Keratinocyte (primary cell): ENCODE measurements around the gene PLS3. TPM values are rescaled to one million over a fixed set of nuclear protein-coding genes. Genes with fewer than 3 reads are reported as not detected.

Experiments
- DNase-seq: peaks from one replicate; pipeline ENCODE4 v3.0.0-alpha.2; 2011; ENCODE audit warnings: low read depth, missing footprints, low spot score
- FAIRE-seq: peaks from 2 replicates; lab custom pipeline; 2011; peaks lifted over from hg19 to GRCh38; lab: Jason Lieb, UNC
- H2AFZ ChIP-seq: 2 replicates; pipeline ENCODE4 v1.6.0; 2012; ENCODE audit warnings: low read length, control low read depth, inconsistent platforms; ENCODE audit not compliant: control insufficient read depth
- H3K27ac ChIP-seq: 2 replicates; pipeline ENCODE4 v1.5.1; 2011; ENCODE audit warnings: low read length; ENCODE audit not compliant: control insufficient read depth, insufficient read depth
- H3K27me3 ChIP-seq: 3 replicates; pipeline ENCODE4 v1.6.0; 2011; ENCODE audit warnings: low read length; ENCODE audit not compliant: control insufficient read depth, insufficient read depth; ENCODE audit errors: extremely low read depth
- H3K36me3 ChIP-seq, 2 experiments: 2 replicates in 1 of 2; 3 replicates in 1 of 2; pipeline ENCODE4 v1.5.1; 2011; ENCODE audit warnings: low read length in 2 of 2, mild to moderate bottlenecking in 1 of 2; ENCODE audit not compliant: control insufficient read depth in 2 of 2, insufficient read depth in 2 of 2; ENCODE audit errors: extremely low read depth in 1 of 2
- H3K4me1 ChIP-seq: 3 replicates; pipeline ENCODE4 v1.5.1; 2011; ENCODE audit warnings: low read length; ENCODE audit not compliant: control insufficient read depth, insufficient read depth; ENCODE audit errors: extremely low read depth
- H3K4me2 ChIP-seq: 3 replicates; pipeline ENCODE4 v1.6.0; 2011; ENCODE audit warnings: low read depth, low read length; ENCODE audit not compliant: control insufficient read depth, insufficient read depth; ENCODE audit errors: extremely low read depth
- H3K4me3 ChIP-seq, 3 experiments: fragments of 200-600 bp in 1 of 3; sonication (generic) in 1 of 3; 2 replicates in 2 of 3; 3 replicates in 1 of 3; pipeline ENCODE4 v1.5.1; 2011 to 2016; ENCODE audit warnings: low read length in 3 of 3, mild to moderate bottlenecking in 3 of 3, control low read depth in 2 of 3, inconsistent platforms in 1 of 3, low read depth in 1 of 3, mixed read lengths in 1 of 3, mixed run types in 1 of 3, moderate library complexity in 1 of 3; ENCODE audit not compliant: control insufficient read depth in 2 of 3, insufficient read depth in 2 of 3; ENCODE audit errors: extremely low read depth in 1 of 3
- H3K79me2 ChIP-seq: 2 replicates; pipeline ENCODE4 v1.6.0; 2012; ENCODE audit warnings: low read length; ENCODE audit not compliant: control insufficient read depth, insufficient read depth
- H3K9ac ChIP-seq: 3 replicates; pipeline ENCODE4 v1.6.0; 2011; ENCODE audit warnings: low read length; ENCODE audit not compliant: control insufficient read depth, insufficient read depth; ENCODE audit errors: extremely low read depth
- H3K9me1 ChIP-seq: 3 replicates; pipeline ENCODE4 v1.6.0; 2011; ENCODE audit warnings: low read length; ENCODE audit not compliant: control insufficient read depth, insufficient read depth; ENCODE audit errors: extremely low read depth
- H3K9me3 ChIP-seq: 2 replicates; pipeline ENCODE4 v1.5.1; 2012; ENCODE audit warnings: low read depth, low read length; ENCODE audit not compliant: control insufficient read depth
- H4K20me1 ChIP-seq: 3 replicates; pipeline ENCODE4 v1.6.0; 2011; ENCODE audit warnings: low read length; ENCODE audit not compliant: control insufficient read depth, insufficient read depth; ENCODE audit errors: extremely low read depth
- CTCF ChIP-seq, 3 experiments: IDR thresholded peaks in 1 of 3; conservative IDR thresholded peaks in 1 of 3; optimal IDR thresholded peaks in 1 of 3; 2 replicates in 2 of 3; 3 replicates in 1 of 3; pipeline versions ENCODE3 to v1.5.1; 2011; ENCODE audit warnings: low read length in 3 of 3, mild to moderate bottlenecking in 3 of 3, moderate library complexity in 2 of 3, control low read depth in 1 of 3, inconsistent platforms in 1 of 3; ENCODE audit not compliant: insufficient read depth in 2 of 3; ENCODE audit errors: extremely low read depth in 1 of 3
- EZH2 ChIP-seq: IDR thresholded peaks from one replicate; pipeline ENCODE4 v1.6.1; 2012; ENCODE audit warnings: inconsistent platforms, mild to moderate bottlenecking, low read length, moderate library complexity
- dilution Hi-C: fragments of 300-500 bp; cut with MboI; formaldehyde crosslinking; loops from one replicate; pipeline ENCODE4 v1.7.0; 2020; ENCODE audit warnings: low sequenced_read_pairs; ENCODE audit not compliant: extremely low pct_ligation_motif_present
- polyA plus RNA-seq, 5 experiments: library from polyadenylated mRNA; depleted of rRNA in 3 of 5; stranded (reverse) in 3 of 5; stranded (forward) in 1 of 5; unstranded in 1 of 5; fragments of >200 nt; gene quantifications; 1 replicate in 1 of 5; 2 replicates in 3 of 5; 3 replicates in 1 of 5; pipeline versions ENCODE4 v1.2.1 to v1.2.3, GENCODE V29; 2011 to 2012; ENCODE audit warnings: missing spikeins in 2 of 5, low read depth in 1 of 5, low replicate concordance in 1 of 5

The PLS3 gene
- polyA plus RNA-seq, 1 donor (not counting 4 experiments of a cell fraction or from before 2014, with no cell fraction given), result 457 TPM

GRCh38 chrX:115639334-115639880 lies 78.4 kb downstream of the PLS3 start:
- H3K79me2 ChIP-seq, result no peaks in the 10 kb centered on the region
- H3K9ac ChIP-seq, result no peak overlapping the region
- H3K4me1 ChIP-seq, result no peaks in the 10 kb centered on the region
- no peak overlapping the region for H3K27ac ChIP-seq
- no peaks in the 10 kb centered on the region for H4K20me1 ChIP-seq
- peaks cover 3% of the 10 kb centered on the region for H3K27me3 ChIP-seq
- no peaks in the 10 kb centered on the region for H3K9me1 ChIP-seq
- dilution Hi-C loops, result no loop called here
- no peak overlapping the region for H3K4me2 ChIP-seq
- no peak overlapping the region for H2AFZ ChIP-seq
- H3K9me3 ChIP-seq, result no peaks in the 10 kb centered on the region
- DNase-seq (no peak), FAIRE-seq (no peak)
- H3K4me3 ChIP-seq, result no peak overlapping the region
- no peak for TF ChIP-seq CTCF (optimal IDR thresholded peaks at IDR 0.05 in 1 of 3, IDR thresholded peaks at IDR 0.05 in 1 of 3, conservative IDR thresholded peaks at IDR 0.05 in 1 of 3; ENCODE audit: extremely low read depth in 1 of 3, insufficient read depth in 2 of 3, low read length in 3 of 3)
- H3K36me3 ChIP-seq, result peaks cover 2 to 29% of the 10 kb centered on the region in 2 experiments

DNA sequence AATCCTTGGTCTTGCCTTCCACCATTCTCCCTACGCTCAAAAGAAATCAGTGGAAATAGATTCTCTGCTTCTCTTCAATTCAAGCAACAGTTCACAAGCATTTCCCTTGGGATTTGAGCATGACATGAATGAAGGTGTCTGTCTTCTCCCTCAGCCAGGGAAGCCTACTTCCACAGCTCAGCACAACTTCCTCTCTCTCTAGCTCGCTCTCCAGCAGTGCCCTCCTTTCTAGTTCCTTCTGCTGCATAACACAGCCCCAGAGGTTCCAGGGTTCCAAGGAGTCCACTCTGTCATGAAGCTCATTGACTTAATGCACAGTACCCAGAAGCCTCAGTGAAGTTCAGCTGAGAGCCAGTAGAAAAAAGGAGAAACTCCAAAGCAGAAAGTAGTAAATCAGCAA lies 81.3 kb downstream of the PLS3 start:
- peaks cover 0 to 22% of the 10 kb centered on the region in 2 experiments for H3K36me3 ChIP-seq
- TF ChIP-seq EZH2, result no peak
- TF ChIP-seq CTCF (optimal IDR thresholded peaks at IDR 0.05 in 1 of 3, IDR thresholded peaks at IDR 0.05 in 1 of 3, conservative IDR thresholded peaks at IDR 0.05 in 1 of 3; ENCODE audit: extremely low read depth in 1 of 3, insufficient read depth in 2 of 3, low read length in 3 of 3), result no peak
- no peak overlapping the region for H3K9ac ChIP-seq
- no peaks in the 10 kb centered on the region for H4K20me1 ChIP-seq
- no peaks in the 10 kb centered on the region for H3K4me1 ChIP-seq
- no peaks in the 10 kb centered on the region for H3K9me3 ChIP-seq
- no peak overlapping the region for H3K4me2 ChIP-seq
- DNase-seq (no peak), FAIRE-seq (no peak)
- H3K9me1 ChIP-seq, result no peaks in the 10 kb centered on the region
- H3K79me2 ChIP-seq, result no peaks in the 10 kb centered on the region
- no peak overlapping the region for H2AFZ ChIP-seq
- dilution Hi-C loops, result no loop called here
- H3K4me3 ChIP-seq, result no peak overlapping the region
- H3K27me3 ChIP-seq, result peaks cover 3% of the 10 kb centered on the region
- no peak overlapping the region for H3K27ac ChIP-seq
